NCI-H187 (cell line): ENCODE data around the gene MYO9A.

ENCODE experiments used
- DNase-seq, 2 experiments: peaks; one replicate each; lab custom pipeline; 2025; lab: John Stamatoyannopoulos, UW

The MYO9A gene

DNA sequence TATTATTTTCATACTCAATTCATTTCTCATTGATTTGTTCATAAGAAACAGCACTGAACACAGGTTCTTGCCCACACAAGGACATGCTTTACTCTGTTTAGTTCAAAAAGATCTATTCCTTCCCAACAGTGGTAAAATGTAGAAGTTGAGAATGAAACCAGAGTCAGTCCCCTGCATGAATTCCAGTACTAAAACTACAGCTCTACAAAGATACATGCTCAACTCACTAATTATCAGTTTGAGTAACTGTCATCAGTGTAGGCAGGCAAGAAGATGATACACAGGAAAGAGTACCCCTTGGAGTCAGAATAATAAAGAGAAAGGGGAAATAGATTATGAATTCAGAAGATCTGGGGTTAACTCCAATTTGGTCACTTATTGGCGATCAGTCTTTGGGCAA is 264.4 kb downstream of the MYO9A start:
- DNase-seq: no peak

DNA sequence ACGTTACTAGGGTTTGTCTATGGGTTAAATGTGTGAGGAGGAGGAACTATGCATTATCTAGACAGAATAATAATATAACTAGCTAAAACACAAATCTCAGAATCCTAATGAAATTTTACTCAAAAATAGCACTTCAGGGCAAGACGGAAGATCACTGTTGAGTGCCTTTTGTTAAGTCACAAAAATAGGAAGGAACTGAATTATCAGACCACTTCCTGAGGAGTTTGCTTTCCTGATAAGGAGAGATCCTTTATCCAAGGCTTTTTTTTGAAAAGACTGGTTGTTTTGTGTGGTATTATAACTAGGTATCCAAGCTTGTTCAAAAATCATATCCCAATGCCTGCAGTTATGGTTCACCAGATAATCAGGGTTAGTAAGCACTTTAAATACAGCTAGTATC is 273.0 kb downstream of the MYO9A start:
- DNase-seq: no peak

DNA sequence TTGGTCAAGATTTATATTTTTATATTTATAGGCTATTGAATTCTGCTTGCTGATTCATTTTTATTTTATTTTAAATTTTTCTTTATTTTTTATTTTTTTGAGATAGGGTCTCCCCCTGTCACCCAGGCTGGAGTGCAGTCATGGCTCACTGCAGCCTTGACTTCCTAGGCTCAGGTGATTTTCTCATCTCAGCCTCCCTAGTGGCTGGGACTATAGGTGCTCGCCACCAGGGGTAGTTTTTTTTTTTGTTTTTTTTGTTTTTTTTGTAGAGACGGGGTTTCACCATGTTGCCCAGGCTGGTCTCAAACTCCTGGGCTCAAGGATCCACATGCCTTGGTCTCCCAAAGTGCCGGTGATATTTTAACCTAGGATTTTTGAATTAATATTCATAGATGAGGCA is 276.4 kb downstream of the MYO9A start:
- DNase-seq: no peak

DNA sequence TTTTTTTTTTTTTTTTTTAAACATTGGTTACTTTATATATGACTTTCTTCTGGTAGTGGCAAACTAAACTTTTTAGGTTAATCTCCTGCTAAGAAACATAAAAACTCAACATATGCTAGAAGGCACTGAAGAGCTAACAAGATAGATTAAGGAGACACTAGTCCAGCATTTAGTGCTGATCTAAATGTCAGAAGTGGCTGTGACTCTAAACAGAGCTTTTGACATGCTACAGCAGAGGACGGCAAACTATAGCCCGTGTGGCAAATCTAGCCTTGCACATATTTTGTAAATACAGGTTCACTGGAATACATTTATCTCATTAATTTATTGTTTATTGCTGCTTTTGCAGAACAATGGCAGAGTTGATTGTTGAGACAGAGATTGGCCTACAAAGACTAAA is 287.0 kb downstream of the MYO9A start:
- DNase-seq: no peak

DNA sequence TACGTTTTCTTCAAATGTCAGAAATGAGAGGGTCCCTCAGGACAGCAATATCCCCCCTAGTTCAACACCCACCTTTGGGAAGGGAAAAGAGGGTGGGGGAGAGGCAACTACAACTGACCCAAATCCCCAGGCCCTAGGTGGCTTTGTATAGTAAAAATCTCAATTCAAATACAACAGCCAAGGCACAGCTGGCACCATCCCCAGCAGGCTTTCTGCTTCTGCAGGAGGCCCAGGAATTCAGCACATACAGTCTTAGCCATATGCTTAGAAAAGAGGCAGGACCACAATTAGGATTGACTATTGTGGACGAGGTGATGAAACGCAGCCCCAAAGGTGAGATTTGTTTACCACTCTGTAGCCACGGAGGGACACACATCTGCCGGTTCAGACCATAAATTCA is 291.8 kb downstream of the MYO9A start:
- no peak for DNase-seq

DNA sequence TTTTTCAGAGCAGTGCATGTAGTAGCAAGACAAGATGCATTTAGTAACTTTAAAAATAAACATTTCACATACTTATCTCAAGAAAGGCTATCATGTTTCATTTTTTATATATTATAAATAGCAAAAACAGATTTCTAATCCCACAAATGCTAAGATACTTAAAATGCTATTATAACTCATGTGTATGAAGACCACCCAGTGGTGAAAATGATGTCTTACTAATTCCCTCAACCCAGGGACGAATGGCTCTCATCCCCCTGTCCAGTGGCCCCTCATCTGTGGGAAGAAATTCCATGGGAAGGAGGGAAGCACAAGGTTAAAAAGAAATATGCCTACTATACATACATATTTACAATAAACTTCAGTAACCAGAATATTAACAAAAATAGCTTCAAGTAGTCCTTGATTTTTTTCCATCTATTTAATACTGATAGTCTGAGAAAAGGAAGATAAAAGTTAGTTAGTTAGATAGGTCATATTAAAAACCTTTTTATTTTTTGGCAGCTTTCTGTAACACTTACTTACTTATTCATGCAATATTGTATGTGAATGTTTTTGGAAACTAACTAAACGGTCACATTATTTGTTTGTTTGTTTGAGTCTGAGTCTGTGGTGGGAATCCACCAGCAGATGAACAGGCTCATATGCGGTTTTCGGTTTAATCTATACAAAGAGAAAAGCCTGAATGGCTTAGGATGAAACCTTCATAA is 292.8 kb downstream of the MYO9A start:
- no peak for DNase-seq

- no peak for DNase-seq
Measured at GRCh38 chr15:71823801-71824200, 294.1 kb downstream of the MYO9A start.

GRCh38 chr15:71822890-71823630 is 294.9 kb downstream of the MYO9A start:
- DNase-seq: no peak

GRCh38 chr15:71821547-71822129 is 296.3 kb downstream of the MYO9A start:
- DNase-seq: no peak

GRCh38 chr15:71820127-71820526 is 297.8 kb downstream of the MYO9A start:
- DNase-seq: no peak

DNA sequence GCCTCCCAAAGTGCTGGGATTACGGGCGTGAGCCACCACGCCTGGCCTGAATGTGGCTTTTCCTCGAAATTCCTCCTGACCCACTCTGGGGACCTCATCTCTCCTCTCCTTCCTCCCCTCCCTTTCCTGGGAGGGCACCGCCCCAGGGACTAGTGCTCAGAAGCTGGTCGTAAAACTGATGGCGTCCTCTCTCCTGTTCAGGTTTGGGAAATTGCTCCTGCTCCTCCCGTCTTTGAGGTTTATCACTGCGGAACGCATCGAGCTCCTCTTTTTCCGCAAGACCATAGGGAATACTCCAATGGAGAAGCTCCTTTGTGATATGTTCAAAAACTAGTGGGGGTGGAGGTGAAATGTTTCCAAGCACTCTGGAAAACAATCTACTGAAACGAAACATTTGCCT is 300.6 kb downstream of the MYO9A start:
- no peak for DNase-seq

- no peak for DNase-seq
Measured at GRCh38 chr15:71815301-71815700, 302.6 kb downstream of the MYO9A start.

DNA sequence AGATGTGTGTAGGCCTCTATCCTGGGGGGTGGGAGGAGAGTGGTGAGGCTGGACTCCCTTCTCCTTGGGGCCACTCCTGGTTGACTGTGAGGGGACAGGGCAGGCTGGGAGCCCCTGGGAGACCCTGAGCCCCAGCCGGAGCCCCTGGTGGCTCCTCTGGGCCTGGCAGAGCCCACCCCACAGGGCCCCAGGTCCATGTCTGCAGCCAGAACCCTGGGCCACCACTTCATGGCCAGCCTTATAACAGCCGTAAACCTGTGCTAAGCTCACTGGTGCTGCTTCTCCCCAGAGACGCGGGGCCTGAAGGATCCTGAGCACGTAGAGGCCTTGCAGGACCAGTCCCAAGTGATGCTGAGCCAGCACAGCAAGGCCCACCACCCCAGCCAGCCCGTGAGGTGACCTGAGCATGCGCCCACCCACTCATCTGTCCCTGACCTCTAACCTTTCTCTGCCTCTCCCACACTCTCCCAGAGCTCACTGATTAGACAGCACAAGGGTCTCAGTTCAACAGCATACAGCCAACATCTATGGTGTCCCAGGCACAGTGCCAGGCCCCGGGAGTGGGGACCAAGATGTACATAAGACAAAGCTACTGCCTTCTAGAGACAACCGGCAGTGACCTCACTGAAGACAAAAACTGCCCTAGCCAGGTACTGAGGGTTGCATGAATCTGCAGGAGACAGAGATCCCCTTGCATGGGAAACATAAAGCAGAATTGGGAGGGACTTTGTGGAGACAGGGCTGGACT is 304.1 kb downstream of the MYO9A start:
- no peak for DNase-seq

- DNase-seq: no peak
Measured at GRCh38 chr15:71812966-71813722, 304.8 kb downstream of the MYO9A start.

- no peak for DNase-seq
Measured at GRCh38 chr15:71811752-71812735, 305.9 kb downstream of the MYO9A start.

GRCh38 chr15:71811036-71811736 is 306.8 kb downstream of the MYO9A start:
- no peak for DNase-seq

GRCh38 chr15:71810256-71811035 is 307.5 kb downstream of the MYO9A start, which contains the start of gene NR2E3:
Gene NR2E3, plus strand, starts transcription at chr15:71810554. Its CDS starts 190 bp downstream, at chr15:71810744.
- no peak for DNase-seq

DNA sequence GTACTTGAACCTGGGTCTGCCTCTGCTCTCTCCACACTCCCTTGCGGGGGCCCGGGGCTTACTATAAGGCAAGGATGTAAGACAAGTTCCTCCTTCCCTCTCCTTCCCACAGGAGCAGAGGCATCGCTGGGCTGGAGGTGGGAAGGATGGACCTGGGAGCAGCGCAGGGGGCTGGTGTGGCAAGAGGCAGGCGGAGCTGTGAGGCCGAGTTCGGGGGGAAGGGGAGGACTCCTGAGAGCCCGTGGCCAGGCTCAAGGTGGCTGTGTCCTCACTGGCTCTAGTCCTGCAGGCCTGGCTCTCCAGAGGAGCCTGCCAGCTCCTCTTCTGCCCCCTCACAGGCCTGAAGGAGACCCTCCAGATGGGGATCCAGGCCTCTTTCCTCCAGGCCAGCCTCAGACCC is 308.6 kb downstream of the MYO9A start:
- DNase-seq: no peak
